Calu3 (cell line): ENCODE results near the gene DSCAML1. TPM values are rescaled to one million over a fixed set of nuclear protein-coding genes. Genes with fewer than 3 reads are reported as not detected.
A peak's percentile ranks its signal among the peaks of the same experiment; 100 is the strongest.

Source experiments
- BruUV-seq: library from RNA; stranded (reverse); fragments of 400-500 nt; replicated peaks from 2 replicates; lab custom pipeline; 2021; lab: Mats Ljungman, UMichigan
- CTCF ChIA-PET: fragments of 300-600 bp; sonication (Branson Sonifier 250); formaldehyde crosslinking; loops from one replicate; lab custom pipeline; 2022; ENCODE audit warnings: antibody characterized with exemption; lab: Charles Lee
- DNase-seq: peaks from one replicate; pipeline ENCODE4 v3.0.0; 2022
- H3K27ac Mint-ChIP-seq: one replicate; pipeline ENCODE4 v1.8.0; 2022; ENCODE audit warnings: mixed read lengths; ENCODE audit not compliant: unreplicated experiment
- H3K27me3 Mint-ChIP-seq: one replicate; pipeline ENCODE4 v1.8.0; 2022; ENCODE audit warnings: mixed read lengths; ENCODE audit not compliant: unreplicated experiment
- H3K36me3 Mint-ChIP-seq: one replicate; pipeline ENCODE4 v1.8.0; 2022; ENCODE audit warnings: mild to moderate bottlenecking, moderate library complexity, mixed read lengths; ENCODE audit not compliant: insufficient read depth, unreplicated experiment
- H3K4me1 Mint-ChIP-seq: one replicate; pipeline ENCODE4 v1.8.0; 2022; ENCODE audit warnings: mild to moderate bottlenecking, low read depth, mixed read lengths; ENCODE audit not compliant: unreplicated experiment
- H3K4me3 Mint-ChIP-seq: one replicate; pipeline ENCODE4 v1.8.0; 2022; ENCODE audit warnings: mild to moderate bottlenecking, low read depth, moderate library complexity, mixed read lengths; ENCODE audit not compliant: unreplicated experiment
- H3K9me3 Mint-ChIP-seq: one replicate; pipeline ENCODE4 v1.8.0; 2022; ENCODE audit warnings: low read depth, mixed read lengths; ENCODE audit not compliant: unreplicated experiment
- CTCF ChIP-seq: fragments of 200-600 bp; IDR thresholded peaks from one replicate; pipeline ENCODE4 v1.8.0; 2022; ENCODE audit warnings: antibody characterized with exemption; ENCODE audit not compliant: unreplicated experiment
- intact Hi-C: fragments of 100-400 bp; cut with micrococcal nuclease; formaldehyde crosslinking; loops from one replicate; pipeline ENCODE4 v1.10.0; 2022; ENCODE audit not compliant: unreplicated experiment
- total RNA-seq: library from RNA; stranded (reverse); gene quantifications from 2 replicates; pipeline ENCODE4 v1.2.3, GENCODE V29; 2022

The DSCAML1 gene
- total RNA-seq, 1 experiment from 2014 or later = 0.07 TPM

GRCh38 chr11:117426941-117427340, 370.1 kb downstream of the DSCAML1 start:
- H3K4me1 Mint-ChIP-seq = no peaks in the 10 kb centered on the region
- DNase-seq = no peak

GRCh38 chr11:117426297-117426685, 370.7 kb downstream of the DSCAML1 start:
- no peak overlapping the region for H3K27ac Mint-ChIP-seq
- CTCF ChIA-PET = interaction anchor here (0.7 to 1.5 kb wide), 12 partner anchors 10 to 627 kb away, joined by 3 to 26 read pairs (median 4); no protein-coding TSS in a partner anchor
- H3K27me3 Mint-ChIP-seq = peaks cover 77% of the 10 kb centered on the region
- no TSS peak for BruUV-seq
- no peaks in the 10 kb centered on the region for H3K9me3 Mint-ChIP-seq
- no peaks in the 10 kb centered on the region for H3K4me1 Mint-ChIP-seq
- intact Hi-C loops = loop anchor here (5.0 kb wide), 1 partner anchor 391 kb away; no protein-coding TSS in a partner anchor
- no peaks in the 10 kb centered on the region for H3K36me3 Mint-ChIP-seq
- no peak overlapping the region for H3K4me3 Mint-ChIP-seq
- peak; percentile 87 for TF ChIP-seq CTCF
- DNase-seq = peak; percentile 67

More at GRCh38 chr11:117426941-117427340, 370.1 kb downstream of the DSCAML1 start:
- peaks cover 71% of the 10 kb centered on the region for H3K27me3 Mint-ChIP-seq
- no peaks in the 10 kb centered on the region for H3K36me3 Mint-ChIP-seq
- no TSS peak for BruUV-seq
- TF ChIP-seq CTCF = no peak
- no peaks in the 10 kb centered on the region for H3K9me3 Mint-ChIP-seq
- H3K4me3 Mint-ChIP-seq = no peak overlapping the region
- intact Hi-C loops = loop anchor here (5.0 kb wide), 1 partner anchor 390 kb away; no protein-coding TSS in a partner anchor
- H3K27ac Mint-ChIP-seq = no peak overlapping the region
- CTCF ChIA-PET = interaction anchor here (0.7 to 1.5 kb wide), 5 partner anchors 127 to 390 kb away, joined by 3 to 26 read pairs (median 8); no protein-coding TSS in a partner anchor

- H3K27ac Mint-ChIP-seq = no peak overlapping the region
- DNase-seq = no peak
- no peak for TF ChIP-seq CTCF
- H3K27me3 Mint-ChIP-seq = peaks cover 82% of the 10 kb centered on the region
- H3K36me3 Mint-ChIP-seq = no peaks in the 10 kb centered on the region
- BruUV-seq = no TSS peak
- H3K4me1 Mint-ChIP-seq = no peaks in the 10 kb centered on the region
- CTCF ChIA-PET = interaction anchor here (0.7 to 1.5 kb wide), 11 partner anchors 10 to 628 kb away, joined by 3 to 26 read pairs (median 4); no protein-coding TSS in a partner anchor
- no peak overlapping the region for H3K4me3 Mint-ChIP-seq
- no peaks in the 10 kb centered on the region for H3K9me3 Mint-ChIP-seq
- intact Hi-C loops = loop anchor here (5.0 kb wide), 1 partner anchor 392 kb away; no protein-coding TSS in a partner anchor
Measured at GRCh38 chr11:117425679-117426296, 371.2 kb downstream of the DSCAML1 start.

- H3K4me3 Mint-ChIP-seq = no peak overlapping the region
- intact Hi-C loops = loop anchor here (5.0 kb wide), 1 partner anchor 393 kb away; no protein-coding TSS in a partner anchor
- no peaks in the 10 kb centered on the region for H3K9me3 Mint-ChIP-seq
- no peaks in the 10 kb centered on the region for H3K36me3 Mint-ChIP-seq
- H3K27me3 Mint-ChIP-seq = peaks cover 76% of the 10 kb centered on the region
- CTCF ChIA-PET = interaction anchor here (0.6 to 1.0 kb wide), 2 partner anchors 22 to 385 kb away, joined by 3 to 4 read pairs; no protein-coding TSS in a partner anchor
- no peak for TF ChIP-seq CTCF
- no peaks in the 10 kb centered on the region for H3K4me1 Mint-ChIP-seq
- no peak overlapping the region for H3K27ac Mint-ChIP-seq
- no TSS peak for BruUV-seq
- no peak for DNase-seq
Measured at GRCh38 chr11:117424781-117425180, 372.2 kb downstream of the DSCAML1 start.
